ENCODE measurements around the gene ITIH4.
A peak's percentile ranks its signal among the peaks of the same experiment; 100 is the strongest.

Gene ITIH4

DNA sequence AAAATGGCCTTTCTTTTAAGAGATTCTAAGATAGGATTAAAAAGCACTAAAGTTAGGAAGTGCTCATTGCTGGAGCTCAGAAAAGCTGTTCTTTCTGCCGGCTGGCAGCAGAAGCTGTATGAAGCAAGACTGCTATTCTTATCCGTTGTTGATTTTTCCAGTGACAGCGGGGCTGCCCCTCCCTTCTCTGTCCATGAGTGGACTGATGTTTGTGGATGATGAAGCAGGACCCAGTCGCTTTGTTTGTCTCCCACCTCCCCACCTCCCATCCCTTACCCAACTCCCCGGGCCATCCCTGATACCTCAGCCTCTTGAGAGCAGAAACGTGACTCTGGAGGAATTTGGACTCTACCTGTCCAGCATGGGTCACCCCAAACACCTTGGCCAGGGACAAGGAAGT lies 14.7 kb upstream of the ITIH4 start:
- TF ChIP-seq, protein P1, sequence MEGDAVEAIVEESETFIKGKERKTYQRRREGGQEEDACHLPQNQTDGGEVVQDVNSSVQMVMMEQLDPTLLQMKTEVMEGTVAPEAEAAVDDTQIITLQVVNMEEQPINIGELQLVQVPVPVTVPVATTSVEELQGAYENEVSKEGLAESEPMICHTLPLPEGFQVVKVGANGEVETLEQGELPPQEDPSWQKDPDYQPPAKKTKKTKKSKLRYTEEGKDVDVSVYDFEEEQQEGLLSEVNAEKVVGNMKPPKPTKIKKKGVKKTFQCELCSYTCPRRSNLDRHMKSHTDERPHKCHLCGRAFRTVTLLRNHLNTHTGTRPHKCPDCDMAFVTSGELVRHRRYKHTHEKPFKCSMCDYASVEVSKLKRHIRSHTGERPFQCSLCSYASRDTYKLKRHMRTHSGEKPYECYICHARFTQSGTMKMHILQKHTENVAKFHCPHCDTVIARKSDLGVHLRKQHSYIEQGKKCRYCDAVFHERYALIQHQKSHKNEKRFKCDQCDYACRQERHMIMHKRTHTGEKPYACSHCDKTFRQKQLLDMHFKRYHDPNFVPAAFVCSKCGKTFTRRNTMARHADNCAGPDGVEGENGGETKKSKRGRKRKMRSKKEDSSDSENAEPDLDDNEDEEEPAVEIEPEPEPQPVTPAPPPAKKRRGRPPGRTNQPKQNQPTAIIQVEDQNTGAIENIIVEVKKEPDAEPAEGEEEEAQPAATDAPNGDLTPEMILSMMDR (IDR thresholded peaks at IDR 0.05; ENCODE audit: low read length, missing control alignments) = no peak
- DNase-seq (ENCODE audit: low read depth) = peak; percentile 46
- no peak overlapping the region for H3K4me3 ChIP-seq (replicated peaks; ENCODE audit: low read depth, low read length)

DNA sequence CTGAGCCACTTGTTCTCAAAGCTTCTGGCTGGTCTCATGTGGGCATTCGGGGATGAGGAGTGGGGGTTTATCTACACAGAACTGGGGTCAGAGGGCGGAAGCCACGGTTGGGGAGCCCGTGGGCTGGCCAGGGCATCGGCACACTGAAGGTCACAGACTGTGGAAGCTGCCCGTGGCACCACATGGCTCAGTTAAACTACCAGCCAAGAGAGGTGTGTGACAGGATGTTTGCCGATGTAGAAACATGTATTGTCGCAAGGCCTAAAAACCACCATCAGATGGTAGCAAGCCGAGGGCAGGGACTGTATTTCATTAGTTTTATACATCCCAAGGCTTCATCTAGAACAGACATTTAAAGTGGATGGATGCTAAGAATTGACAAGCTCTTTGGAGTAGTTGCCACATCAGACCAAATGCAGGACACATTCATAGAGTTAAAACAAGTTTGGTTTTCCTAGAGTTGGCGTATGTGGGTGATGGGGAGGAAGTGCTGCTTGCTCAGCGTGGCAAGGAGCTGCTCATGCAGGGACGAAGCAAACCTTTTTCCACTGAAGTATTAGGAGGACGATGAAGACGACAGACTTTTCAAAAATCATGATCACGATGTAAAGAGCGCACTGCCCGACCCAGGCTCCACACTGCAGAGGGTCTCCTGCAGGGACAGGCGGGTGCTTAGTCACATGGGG lies 14.0 kb upstream of the ITIH4 start:
- H3K4me3 ChIP-seq (replicated peaks; ENCODE audit: low read depth, low read length) = no peak overlapping the region
- TF ChIP-seq, protein P1 (IDR thresholded peaks at IDR 0.05; ENCODE audit: low read length, missing control alignments) = no peak
- no peak for DNase-seq (ENCODE audit: low read depth)

DNA sequence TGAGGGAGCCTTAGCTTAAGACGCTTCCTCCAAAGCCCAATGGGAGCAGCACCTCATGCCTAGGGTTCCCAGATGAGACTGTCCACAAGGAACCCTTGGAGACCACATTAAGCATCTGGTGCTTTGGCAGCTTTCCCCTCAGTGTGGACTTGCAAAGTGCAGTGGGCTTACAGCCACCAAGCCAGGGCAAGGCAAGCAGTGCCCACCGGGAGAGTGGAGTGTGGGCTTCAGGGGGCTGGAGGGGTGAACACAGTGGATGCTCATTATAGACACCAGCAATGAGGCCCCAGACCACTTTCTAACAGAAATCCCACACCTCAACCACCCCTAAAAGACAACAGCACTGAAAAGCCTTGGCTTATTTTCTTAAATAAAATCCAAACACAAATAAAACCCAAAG lies 13.4 kb upstream of the ITIH4 start:
- no peak overlapping the region for H3K4me3 ChIP-seq (replicated peaks; ENCODE audit: low read depth, low read length)
- no peak for DNase-seq (ENCODE audit: low read depth)
- TF ChIP-seq, protein P1 (IDR thresholded peaks at IDR 0.05; ENCODE audit: low read length, missing control alignments) = no peak

DNA sequence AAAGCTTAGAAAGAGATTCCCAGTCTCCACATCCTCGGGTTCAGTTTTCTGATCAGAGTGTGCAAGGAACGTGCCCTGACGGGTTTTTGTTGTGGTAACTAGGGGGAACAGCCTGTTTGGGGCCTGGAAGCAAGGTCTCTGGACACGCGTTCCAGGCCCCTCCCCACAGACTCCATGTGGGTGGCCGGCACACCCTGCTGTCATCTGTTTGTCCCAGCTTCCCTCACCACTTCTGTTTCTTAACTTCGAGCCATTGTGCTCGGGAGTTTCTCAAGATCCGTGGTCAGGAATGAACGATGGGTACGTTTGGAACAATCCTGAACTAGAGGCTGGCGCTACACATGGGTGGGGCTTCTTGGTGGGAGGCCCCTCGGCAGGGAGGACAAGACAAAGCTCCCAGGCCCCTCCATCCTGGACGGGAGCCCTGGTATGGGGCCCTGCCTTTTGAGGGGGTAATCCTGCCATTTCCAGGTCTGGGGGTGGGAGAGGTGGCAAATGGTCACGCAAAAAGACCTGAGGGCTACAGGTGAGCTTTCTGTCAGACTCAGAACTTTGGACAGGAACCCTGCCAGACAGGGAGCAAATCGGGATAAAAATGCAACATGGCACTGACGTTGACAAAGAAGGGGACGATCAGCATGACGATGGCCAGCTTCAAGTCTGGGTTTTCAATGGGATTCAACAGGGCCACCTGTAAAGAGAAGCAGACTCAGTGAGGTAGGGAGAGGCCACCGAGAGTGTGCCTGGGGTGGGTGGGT lies 12.8 kb upstream of the ITIH4 start:
- TF ChIP-seq, protein P1 (IDR thresholded peaks at IDR 0.05; ENCODE audit: low read length, missing control alignments) = no peak
- no peak for DNase-seq (ENCODE audit: low read depth)
- no peak overlapping the region for H3K4me3 ChIP-seq (replicated peaks; ENCODE audit: low read depth, low read length)

DNA sequence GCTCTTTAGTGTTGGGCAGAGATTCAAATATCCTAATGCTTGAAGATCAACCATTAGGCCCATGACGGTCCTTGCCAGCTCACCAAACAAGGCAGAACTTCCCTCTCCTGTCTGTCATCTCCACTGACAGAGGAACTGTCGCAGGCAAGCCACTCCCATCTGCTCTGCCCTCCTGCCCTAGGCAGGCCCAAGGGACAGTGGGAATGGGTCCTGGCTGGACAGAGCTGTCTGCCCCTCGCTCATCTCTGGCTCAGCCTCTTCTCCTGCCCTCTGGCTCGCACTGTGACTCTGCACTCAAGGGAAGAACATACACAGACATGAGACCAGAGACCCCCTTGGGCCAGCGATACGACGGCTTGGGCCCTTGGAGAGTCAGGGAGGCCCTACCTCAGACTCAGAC lies 12.0 kb upstream of the ITIH4 start:
- no peak overlapping the region for H3K4me3 ChIP-seq (replicated peaks; ENCODE audit: low read depth, low read length)
- TF ChIP-seq, protein P1 (IDR thresholded peaks at IDR 0.05; ENCODE audit: low read length, missing control alignments) = no peak
- DNase-seq (ENCODE audit: low read depth) = no peak

DNA sequence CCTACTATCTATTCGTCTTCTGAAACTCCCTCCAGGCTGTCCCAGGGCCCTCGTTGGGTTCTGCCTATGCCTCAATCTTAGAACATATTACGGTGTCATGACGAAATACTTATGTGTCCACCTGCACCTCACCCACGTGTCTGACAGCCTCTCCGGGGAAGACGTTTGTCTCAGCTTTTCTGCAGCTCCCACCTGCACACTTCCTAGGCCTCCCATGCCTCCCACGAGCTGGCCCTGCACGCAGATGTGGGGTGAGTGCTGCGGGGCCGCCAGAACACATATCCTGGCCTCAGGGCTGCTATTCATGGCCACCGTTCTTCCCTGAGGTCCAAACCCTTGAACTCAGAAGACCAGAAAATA lies 11.5 kb upstream of the ITIH4 start:
- no peak overlapping the region for H3K4me3 ChIP-seq (replicated peaks; ENCODE audit: low read depth, low read length)
- TF ChIP-seq, protein P1 (IDR thresholded peaks at IDR 0.05; ENCODE audit: low read length, missing control alignments) = no peak
- no peak for DNase-seq (ENCODE audit: low read depth)

Measured in fibroblast of pulmonary artery (primary cell).